H1 (cell line): Measurements from ENCODE around the gene HIPK2. TPM values are rescaled to one million over a fixed set of nuclear protein-coding genes. Genes with fewer than 3 reads are reported as not detected.

Source experiments
- CBX5 ChIP-seq: fragments of 300-800, 300-1000 bp; sonication (generic); IDR thresholded peaks from 2 replicates; pipeline ENCODE4 v1.7.1; 2016; ENCODE audit warnings: antibody characterized with exemption, low read length, low read depth
- JUN ChIP-seq: IDR thresholded peaks from 2 replicates; pipeline ENCODE4 v1.6.1; 2011; ENCODE audit warnings: low read depth, mild to moderate bottlenecking, improper control_type of control experiment, low read length
- PHF8 ChIP-seq: fragments of 200-600 bp; sonication (generic); conservative IDR thresholded peaks from 2 replicates; pipeline ENCODE4 v1.7.1; 2012; ENCODE audit warnings: low read depth, mild to moderate bottlenecking, inconsistent platforms, low read length, moderate library complexity
- RFX5 ChIP-seq: IDR thresholded peaks from 2 replicates; pipeline ENCODE4 v1.6.1; 2011; ENCODE audit warnings: low read depth, low read length, improper control_type of control experiment, borderline replicate concordance
- SIN3A ChIP-seq, 2 experiments: IDR thresholded peaks in 1 of 2; conservative IDR thresholded peaks in 1 of 2; 2 replicates each; pipeline ENCODE4 v1.6.1; 2011 to 2012; ENCODE audit warnings: low read length in 2 of 2, improper control_type of control experiment in 1 of 2, low read depth in 1 of 2, mild to moderate bottlenecking in 1 of 2
- SRF ChIP-seq: IDR thresholded peaks from 2 replicates; pipeline ENCODE4 v1.6.1; 2011; ENCODE audit warnings: mild to moderate bottlenecking, low read depth, low read length, moderate library complexity
- polyA plus RNA-seq, 7 experiments: library from polyadenylated mRNA; depleted of rRNA in 3 of 7; stranded (reverse) in 5 of 7; unstranded in 2 of 7; fragments of >200 nt in 5 of 7; fragments of 200-250 nt in 2 of 7; gene quantifications; 1 replicate in 5 of 7; 2 replicates in 1 of 7; 4 replicates in 1 of 7; pipeline versions ENCODE4 v1.2.1 to v1.2.3, GENCODE V29; 2011 to 2013; ENCODE audit warnings: missing spikeins in 2 of 7, mixed read lengths in 2 of 7
- total RNA-seq: library from RNA; stranded (reverse); fragmentation: NEBNext Ultra II Directional; extraction: Animal tissue kit (Norgen Biotek cat#: 25700); gene quantifications from 2 replicates; pipeline ENCODE4 v1.2.1, GENCODE V29; 2021
- TF ChIP-seq, protein P1 (sequence below): fragments of 300-600 bp; sonication (generic); IDR thresholded peaks from 2 replicates; pipeline ENCODE4 v1.7.1; 2012; ENCODE audit warnings: low read length, moderate library complexity, mild to moderate bottlenecking, inconsistent platforms; ENCODE audit not compliant: insufficient replicate concordance
- TF ChIP-seq, protein P2 (sequence below): IDR thresholded peaks from 2 replicates; pipeline ENCODE4 v1.6.1; 2011; ENCODE audit warnings: low read depth, mild to moderate bottlenecking, low read length; ENCODE audit not compliant: insufficient read depth

The HIPK2 gene
- total and polyA plus RNA-seq, 2 of the 8 experiments (the other 6 are each of a cell fraction or from before 2014, with no cell fraction given), result 8.3 to 24.3 TPM

DNA sequence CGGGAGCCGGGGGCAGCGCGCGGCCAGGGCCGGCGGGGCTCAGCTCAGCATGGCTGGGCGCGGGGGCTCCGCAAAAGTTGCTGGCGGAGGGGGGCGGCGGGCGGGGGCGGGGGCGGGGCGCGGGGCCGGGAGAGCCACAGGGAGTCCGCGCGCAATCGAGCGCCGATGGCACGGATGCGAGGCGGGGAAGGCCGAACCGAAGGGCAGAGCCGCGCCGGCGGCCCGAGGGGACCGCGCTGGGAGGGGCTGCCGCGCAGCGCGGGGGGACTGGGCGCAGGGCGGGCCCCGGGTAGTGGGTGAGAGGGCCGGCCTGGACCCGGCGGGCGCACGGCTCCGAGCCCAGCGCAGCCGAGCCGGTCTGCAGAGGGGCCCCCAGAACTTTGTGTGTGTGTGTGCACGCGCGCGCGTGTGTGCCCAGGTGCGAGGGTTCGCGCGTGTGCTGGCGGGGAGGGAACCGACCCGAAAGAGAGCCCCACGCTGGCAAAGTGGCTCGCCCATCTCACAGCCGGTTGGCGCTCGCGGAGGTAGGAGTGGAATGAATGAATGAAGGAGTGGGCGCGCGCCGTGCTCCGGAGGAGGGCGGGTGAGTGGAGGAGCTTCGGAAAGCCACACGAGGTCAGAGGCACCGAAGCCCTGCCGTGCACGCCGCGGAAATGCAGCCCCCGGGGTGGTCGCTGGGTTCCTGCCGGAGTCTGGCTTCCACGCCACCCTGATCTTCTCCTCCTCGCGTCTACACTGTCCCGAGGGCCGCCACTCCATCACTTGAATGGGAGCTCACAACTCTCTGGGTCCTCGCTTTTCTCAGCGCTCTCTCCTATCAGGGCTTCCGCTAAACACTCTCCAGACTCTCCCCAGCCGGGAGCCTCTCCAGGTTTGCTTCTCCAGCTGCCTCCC is at the start of gene HIPK2 (continued):
- TF ChIP-seq, protein P1, sequence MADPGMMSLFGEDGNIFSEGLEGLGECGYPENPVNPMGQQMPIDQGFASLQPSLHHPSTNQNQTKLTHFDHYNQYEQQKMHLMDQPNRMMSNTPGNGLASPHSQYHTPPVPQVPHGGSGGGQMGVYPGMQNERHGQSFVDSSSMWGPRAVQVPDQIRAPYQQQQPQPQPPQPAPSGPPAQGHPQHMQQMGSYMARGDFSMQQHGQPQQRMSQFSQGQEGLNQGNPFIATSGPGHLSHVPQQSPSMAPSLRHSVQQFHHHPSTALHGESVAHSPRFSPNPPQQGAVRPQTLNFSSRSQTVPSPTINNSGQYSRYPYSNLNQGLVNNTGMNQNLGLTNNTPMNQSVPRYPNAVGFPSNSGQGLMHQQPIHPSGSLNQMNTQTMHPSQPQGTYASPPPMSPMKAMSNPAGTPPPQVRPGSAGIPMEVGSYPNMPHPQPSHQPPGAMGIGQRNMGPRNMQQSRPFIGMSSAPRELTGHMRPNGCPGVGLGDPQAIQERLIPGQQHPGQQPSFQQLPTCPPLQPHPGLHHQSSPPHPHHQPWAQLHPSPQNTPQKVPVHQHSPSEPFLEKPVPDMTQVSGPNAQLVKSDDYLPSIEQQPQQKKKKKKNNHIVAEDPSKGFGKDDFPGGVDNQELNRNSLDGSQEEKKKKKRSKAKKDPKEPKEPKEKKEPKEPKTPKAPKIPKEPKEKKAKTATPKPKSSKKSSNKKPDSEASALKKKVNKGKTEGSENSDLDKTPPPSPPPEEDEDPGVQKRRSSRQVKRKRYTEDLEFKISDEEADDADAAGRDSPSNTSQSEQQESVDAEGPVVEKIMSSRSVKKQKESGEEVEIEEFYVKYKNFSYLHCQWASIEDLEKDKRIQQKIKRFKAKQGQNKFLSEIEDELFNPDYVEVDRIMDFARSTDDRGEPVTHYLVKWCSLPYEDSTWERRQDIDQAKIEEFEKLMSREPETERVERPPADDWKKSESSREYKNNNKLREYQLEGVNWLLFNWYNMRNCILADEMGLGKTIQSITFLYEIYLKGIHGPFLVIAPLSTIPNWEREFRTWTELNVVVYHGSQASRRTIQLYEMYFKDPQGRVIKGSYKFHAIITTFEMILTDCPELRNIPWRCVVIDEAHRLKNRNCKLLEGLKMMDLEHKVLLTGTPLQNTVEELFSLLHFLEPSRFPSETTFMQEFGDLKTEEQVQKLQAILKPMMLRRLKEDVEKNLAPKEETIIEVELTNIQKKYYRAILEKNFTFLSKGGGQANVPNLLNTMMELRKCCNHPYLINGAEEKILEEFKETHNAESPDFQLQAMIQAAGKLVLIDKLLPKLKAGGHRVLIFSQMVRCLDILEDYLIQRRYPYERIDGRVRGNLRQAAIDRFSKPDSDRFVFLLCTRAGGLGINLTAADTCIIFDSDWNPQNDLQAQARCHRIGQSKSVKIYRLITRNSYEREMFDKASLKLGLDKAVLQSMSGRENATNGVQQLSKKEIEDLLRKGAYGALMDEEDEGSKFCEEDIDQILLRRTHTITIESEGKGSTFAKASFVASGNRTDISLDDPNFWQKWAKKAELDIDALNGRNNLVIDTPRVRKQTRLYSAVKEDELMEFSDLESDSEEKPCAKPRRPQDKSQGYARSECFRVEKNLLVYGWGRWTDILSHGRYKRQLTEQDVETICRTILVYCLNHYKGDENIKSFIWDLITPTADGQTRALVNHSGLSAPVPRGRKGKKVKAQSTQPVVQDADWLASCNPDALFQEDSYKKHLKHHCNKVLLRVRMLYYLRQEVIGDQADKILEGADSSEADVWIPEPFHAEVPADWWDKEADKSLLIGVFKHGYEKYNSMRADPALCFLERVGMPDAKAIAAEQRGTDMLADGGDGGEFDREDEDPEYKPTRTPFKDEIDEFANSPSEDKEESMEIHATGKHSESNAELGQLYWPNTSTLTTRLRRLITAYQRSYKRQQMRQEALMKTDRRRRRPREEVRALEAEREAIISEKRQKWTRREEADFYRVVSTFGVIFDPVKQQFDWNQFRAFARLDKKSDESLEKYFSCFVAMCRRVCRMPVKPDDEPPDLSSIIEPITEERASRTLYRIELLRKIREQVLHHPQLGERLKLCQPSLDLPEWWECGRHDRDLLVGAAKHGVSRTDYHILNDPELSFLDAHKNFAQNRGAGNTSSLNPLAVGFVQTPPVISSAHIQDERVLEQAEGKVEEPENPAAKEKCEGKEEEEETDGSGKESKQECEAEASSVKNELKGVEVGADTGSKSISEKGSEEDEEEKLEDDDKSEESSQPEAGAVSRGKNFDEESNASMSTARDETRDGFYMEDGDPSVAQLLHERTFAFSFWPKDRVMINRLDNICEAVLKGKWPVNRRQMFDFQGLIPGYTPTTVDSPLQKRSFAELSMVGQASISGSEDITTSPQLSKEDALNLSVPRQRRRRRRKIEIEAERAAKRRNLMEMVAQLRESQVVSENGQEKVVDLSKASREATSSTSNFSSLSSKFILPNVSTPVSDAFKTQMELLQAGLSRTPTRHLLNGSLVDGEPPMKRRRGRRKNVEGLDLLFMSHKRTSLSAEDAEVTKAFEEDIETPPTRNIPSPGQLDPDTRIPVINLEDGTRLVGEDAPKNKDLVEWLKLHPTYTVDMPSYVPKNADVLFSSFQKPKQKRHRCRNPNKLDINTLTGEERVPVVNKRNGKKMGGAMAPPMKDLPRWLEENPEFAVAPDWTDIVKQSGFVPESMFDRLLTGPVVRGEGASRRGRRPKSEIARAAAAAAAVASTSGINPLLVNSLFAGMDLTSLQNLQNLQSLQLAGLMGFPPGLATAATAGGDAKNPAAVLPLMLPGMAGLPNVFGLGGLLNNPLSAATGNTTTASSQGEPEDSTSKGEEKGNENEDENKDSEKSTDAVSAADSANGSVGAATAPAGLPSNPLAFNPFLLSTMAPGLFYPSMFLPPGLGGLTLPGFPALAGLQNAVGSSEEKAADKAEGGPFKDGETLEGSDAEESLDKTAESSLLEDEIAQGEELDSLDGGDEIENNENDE, result no peak
- TF ChIP-seq SRF (peak; percentile 89), PHF8 (peak; percentile 51; the same call in 1 of the 2 replicates), SIN3A (conservative IDR thresholded peaks at IDR 0.05 in 1 of 2, IDR thresholded peaks at IDR 0.05 in 1 of 2; ENCODE audit: low read depth in 1 of 2, low read length in 2 of 2) (peak; percentile 38 to 48; a peak in 1 of 4 replicates), JUN (no peak), RFX5 (no peak), CBX5 (no peak)
- TF ChIP-seq, protein P2, sequence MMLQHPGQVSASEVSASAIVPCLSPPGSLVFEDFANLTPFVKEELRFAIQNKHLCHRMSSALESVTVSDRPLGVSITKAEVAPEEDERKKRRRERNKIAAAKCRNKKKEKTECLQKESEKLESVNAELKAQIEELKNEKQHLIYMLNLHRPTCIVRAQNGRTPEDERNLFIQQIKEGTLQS, result no peak
